ENCODE results near the gene CFAP54.

- TF ChIP-seq CTCF (IDR thresholded peaks at IDR 0.05), result no peak
- no peak for TF ChIP-seq POLR2A (IDR thresholded peaks at IDR 0.05)
Observed at GRCh38 chr12:96501908-96502307, 12.5 kb downstream of the CFAP54 start.

Data from esophagus squamous epithelium (tissue), 4 donors.